ENCODE data around the gene LRRN1.

Gene LRRN1

GRCh38 chr3:3799173-3800079, at the start of gene LRRN1:
LRRN1 (plus strand) TSS chr3:3799431; CDS start chr3:3844642, 45,211 bp downstream.
- no peak within 1 kb of the TSS for H2AFZ ChIP-seq (ENCODE audit: low read depth, low read length)
- no peak within 1 kb of the TSS for H3K4me2 ChIP-seq (ENCODE audit: low read length)
- no peaks in the 10 kb centered on the region for H3K27me3 ChIP-seq (ENCODE audit: low read depth, low read length)
- H3K79me2 ChIP-seq (ENCODE audit: low read length) = no peaks in the 10 kb centered on the region
- H3K9me3 ChIP-seq (ENCODE audit: insufficient read depth, low read length) = no peaks in the 10 kb centered on the region
- no peaks in the 10 kb centered on the region for H4K20me1 ChIP-seq (ENCODE audit: insufficient read depth, low read length)
- H3K9ac ChIP-seq (ENCODE audit: low read length) = no peak within 1 kb of the TSS
- H3K4me3 ChIP-seq (ENCODE audit: low read length) = no peak within 1 kb of the TSS
- H3K27ac ChIP-seq (ENCODE audit: low read length) = no peak within 1 kb of the TSS
- H3K36me3 ChIP-seq (replicated peaks; ENCODE audit: low read depth, low read length) = no peaks in the 10 kb centered on the region
- no peak for TF ChIP-seq EZH2phosphoT487 (IDR thresholded peaks at IDR 0.05; ENCODE audit: low read depth)
- TF ChIP-seq, protein P1, sequence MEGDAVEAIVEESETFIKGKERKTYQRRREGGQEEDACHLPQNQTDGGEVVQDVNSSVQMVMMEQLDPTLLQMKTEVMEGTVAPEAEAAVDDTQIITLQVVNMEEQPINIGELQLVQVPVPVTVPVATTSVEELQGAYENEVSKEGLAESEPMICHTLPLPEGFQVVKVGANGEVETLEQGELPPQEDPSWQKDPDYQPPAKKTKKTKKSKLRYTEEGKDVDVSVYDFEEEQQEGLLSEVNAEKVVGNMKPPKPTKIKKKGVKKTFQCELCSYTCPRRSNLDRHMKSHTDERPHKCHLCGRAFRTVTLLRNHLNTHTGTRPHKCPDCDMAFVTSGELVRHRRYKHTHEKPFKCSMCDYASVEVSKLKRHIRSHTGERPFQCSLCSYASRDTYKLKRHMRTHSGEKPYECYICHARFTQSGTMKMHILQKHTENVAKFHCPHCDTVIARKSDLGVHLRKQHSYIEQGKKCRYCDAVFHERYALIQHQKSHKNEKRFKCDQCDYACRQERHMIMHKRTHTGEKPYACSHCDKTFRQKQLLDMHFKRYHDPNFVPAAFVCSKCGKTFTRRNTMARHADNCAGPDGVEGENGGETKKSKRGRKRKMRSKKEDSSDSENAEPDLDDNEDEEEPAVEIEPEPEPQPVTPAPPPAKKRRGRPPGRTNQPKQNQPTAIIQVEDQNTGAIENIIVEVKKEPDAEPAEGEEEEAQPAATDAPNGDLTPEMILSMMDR (IDR thresholded peaks at IDR 0.05; ENCODE audit: low read depth, low read length) = no peak
- H3K4me1 ChIP-seq (ENCODE audit: low read length) = no peaks in the 10 kb centered on the region

GRCh38 chr3:3753416-3753815, 45.8 kb upstream of the LRRN1 start:
- Histone ChIP-seq H3K4me1 (ENCODE audit: low read length) (no peaks in the 10 kb centered on the region), H3K27ac (ENCODE audit: low read length) (no peak overlapping the region), H3K4me2 (ENCODE audit: low read length) (no peak overlapping the region), H3K27me3 (ENCODE audit: low read depth, low read length) (peaks cover 3% of the 10 kb centered on the region; the same call in 1 of the 2 replicates), H3K36me3 (replicated peaks; ENCODE audit: low read depth, low read length) (no peaks in the 10 kb centered on the region), H3K79me2 (ENCODE audit: low read length) (no peaks in the 10 kb centered on the region), H3K9ac (ENCODE audit: low read length) (no peak overlapping the region), H2AFZ (ENCODE audit: low read depth, low read length) (no peak overlapping the region), H3K4me3 (ENCODE audit: low read length) (no peak overlapping the region), H3K9me3 (ENCODE audit: insufficient read depth, low read length) (no peaks in the 10 kb centered on the region), H4K20me1 (ENCODE audit: insufficient read depth, low read length) (no peaks in the 10 kb centered on the region)
- no peak for TF ChIP-seq EZH2phosphoT487 (IDR thresholded peaks at IDR 0.05; ENCODE audit: low read depth)
- TF ChIP-seq, protein P1 (IDR thresholded peaks at IDR 0.05; ENCODE audit: low read depth, low read length) = no peak

GRCh38 chr3:3765661-3766060, 33.6 kb upstream of the LRRN1 start:
- Histone ChIP-seq H3K4me1 (ENCODE audit: low read length) (no peaks in the 10 kb centered on the region), H3K9ac (ENCODE audit: low read length) (no peak overlapping the region), H4K20me1 (ENCODE audit: insufficient read depth, low read length) (no peaks in the 10 kb centered on the region), H3K4me2 (ENCODE audit: low read length) (no peak overlapping the region), H3K9me3 (ENCODE audit: insufficient read depth, low read length) (no peaks in the 10 kb centered on the region; the same call in 1 of the 2 replicates), H2AFZ (ENCODE audit: low read depth, low read length) (no peak overlapping the region), H3K27ac (ENCODE audit: low read length) (no peak overlapping the region), H3K36me3 (replicated peaks; ENCODE audit: low read depth, low read length) (no peaks in the 10 kb centered on the region), H3K4me3 (ENCODE audit: low read length) (no peak overlapping the region), H3K79me2 (ENCODE audit: low read length) (no peaks in the 10 kb centered on the region), H3K27me3 (ENCODE audit: low read depth, low read length) (no peaks in the 10 kb centered on the region)
- TF ChIP-seq, protein P1 (IDR thresholded peaks at IDR 0.05; ENCODE audit: low read depth, low read length) = no peak
- TF ChIP-seq EZH2phosphoT487 (IDR thresholded peaks at IDR 0.05; ENCODE audit: low read depth) = no peak

- Histone ChIP-seq H2AFZ (ENCODE audit: low read depth, low read length) (no peak overlapping the region), H3K9me3 (ENCODE audit: insufficient read depth, low read length) (no peaks in the 10 kb centered on the region; the same call in 1 of the 2 replicates), H3K27ac (ENCODE audit: low read length) (no peak overlapping the region), H3K4me2 (ENCODE audit: low read length) (no peak overlapping the region), H3K9ac (ENCODE audit: low read length) (no peak overlapping the region), H3K4me1 (ENCODE audit: low read length) (no peaks in the 10 kb centered on the region), H3K36me3 (replicated peaks; ENCODE audit: low read depth, low read length) (no peaks in the 10 kb centered on the region), H3K27me3 (ENCODE audit: low read depth, low read length) (no peaks in the 10 kb centered on the region), H3K4me3 (ENCODE audit: low read length) (no peak overlapping the region), H4K20me1 (ENCODE audit: insufficient read depth, low read length) (no peaks in the 10 kb centered on the region), H3K79me2 (ENCODE audit: low read length) (no peaks in the 10 kb centered on the region)
- TF ChIP-seq, protein P1 (IDR thresholded peaks at IDR 0.05; ENCODE audit: low read depth, low read length) = no peak
- TF ChIP-seq EZH2phosphoT487 (IDR thresholded peaks at IDR 0.05; ENCODE audit: low read depth) = no peak
Measured at GRCh38 chr3:3766140-3766539, 33.1 kb upstream of the LRRN1 start.
